Lower leg skin (tissue), 3 donors: ENCODE data around the gene WDR70.

Experiments used
- POLR2A ChIP-seq, 2 donors: fragments of 450-650 bp; IDR thresholded peaks; one replicate each; pipeline ENCODE4 v1.6.1; 2016 to 2017; ENCODE audit warnings: antibody characterized with exemption in 2 of 2, mild to moderate bottlenecking in 1 of 2, moderate library complexity in 1 of 2
- TF ChIP-seq, protein P1 (sequence below), 3 donors: fragments of 450-650 bp; IDR thresholded peaks; one replicate each; pipeline ENCODE4 v1.5.1; 2016; ENCODE audit warnings: antibody characterized with exemption in 3 of 3, mild to moderate bottlenecking in 3 of 3, moderate library complexity in 2 of 3

DNA sequence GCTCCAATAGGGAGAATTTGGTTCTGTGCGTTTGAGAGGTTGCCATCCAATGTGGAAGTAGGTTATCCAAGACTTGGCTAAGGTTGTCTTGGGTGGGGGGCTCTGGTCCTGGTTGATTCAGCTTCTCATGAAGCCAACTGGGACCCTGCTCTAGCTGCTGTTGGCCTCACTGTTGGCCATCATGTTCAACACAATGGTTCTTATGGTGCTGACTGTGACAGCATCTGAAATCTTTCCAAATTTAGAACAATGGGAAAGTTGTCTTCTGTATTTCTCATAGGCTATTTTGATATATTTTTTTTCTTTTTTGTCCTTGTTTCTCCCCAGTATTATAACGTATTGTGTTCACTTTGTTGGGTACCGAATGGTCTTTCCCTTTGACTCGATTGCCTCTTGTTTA is 388.8 kb downstream of the WDR70 start:
- TF ChIP-seq, protein P1, sequence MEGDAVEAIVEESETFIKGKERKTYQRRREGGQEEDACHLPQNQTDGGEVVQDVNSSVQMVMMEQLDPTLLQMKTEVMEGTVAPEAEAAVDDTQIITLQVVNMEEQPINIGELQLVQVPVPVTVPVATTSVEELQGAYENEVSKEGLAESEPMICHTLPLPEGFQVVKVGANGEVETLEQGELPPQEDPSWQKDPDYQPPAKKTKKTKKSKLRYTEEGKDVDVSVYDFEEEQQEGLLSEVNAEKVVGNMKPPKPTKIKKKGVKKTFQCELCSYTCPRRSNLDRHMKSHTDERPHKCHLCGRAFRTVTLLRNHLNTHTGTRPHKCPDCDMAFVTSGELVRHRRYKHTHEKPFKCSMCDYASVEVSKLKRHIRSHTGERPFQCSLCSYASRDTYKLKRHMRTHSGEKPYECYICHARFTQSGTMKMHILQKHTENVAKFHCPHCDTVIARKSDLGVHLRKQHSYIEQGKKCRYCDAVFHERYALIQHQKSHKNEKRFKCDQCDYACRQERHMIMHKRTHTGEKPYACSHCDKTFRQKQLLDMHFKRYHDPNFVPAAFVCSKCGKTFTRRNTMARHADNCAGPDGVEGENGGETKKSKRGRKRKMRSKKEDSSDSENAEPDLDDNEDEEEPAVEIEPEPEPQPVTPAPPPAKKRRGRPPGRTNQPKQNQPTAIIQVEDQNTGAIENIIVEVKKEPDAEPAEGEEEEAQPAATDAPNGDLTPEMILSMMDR (IDR thresholded peaks at IDR 0.05): no peak
- TF ChIP-seq POLR2A (IDR thresholded peaks at IDR 0.05): no peak
